Measurements from ENCODE around the gene FGD2. TPM values are rescaled to one million over a fixed set of nuclear protein-coding genes. Genes with fewer than 3 reads are reported as not detected.

The FGD2 gene
- total and polyA plus RNA-seq, 9 of the 15 experiments (the other 6 are each of a cell fraction or from before 2014, with no cell fraction given), result 0.09 TPM; not detected in 8

DNA sequence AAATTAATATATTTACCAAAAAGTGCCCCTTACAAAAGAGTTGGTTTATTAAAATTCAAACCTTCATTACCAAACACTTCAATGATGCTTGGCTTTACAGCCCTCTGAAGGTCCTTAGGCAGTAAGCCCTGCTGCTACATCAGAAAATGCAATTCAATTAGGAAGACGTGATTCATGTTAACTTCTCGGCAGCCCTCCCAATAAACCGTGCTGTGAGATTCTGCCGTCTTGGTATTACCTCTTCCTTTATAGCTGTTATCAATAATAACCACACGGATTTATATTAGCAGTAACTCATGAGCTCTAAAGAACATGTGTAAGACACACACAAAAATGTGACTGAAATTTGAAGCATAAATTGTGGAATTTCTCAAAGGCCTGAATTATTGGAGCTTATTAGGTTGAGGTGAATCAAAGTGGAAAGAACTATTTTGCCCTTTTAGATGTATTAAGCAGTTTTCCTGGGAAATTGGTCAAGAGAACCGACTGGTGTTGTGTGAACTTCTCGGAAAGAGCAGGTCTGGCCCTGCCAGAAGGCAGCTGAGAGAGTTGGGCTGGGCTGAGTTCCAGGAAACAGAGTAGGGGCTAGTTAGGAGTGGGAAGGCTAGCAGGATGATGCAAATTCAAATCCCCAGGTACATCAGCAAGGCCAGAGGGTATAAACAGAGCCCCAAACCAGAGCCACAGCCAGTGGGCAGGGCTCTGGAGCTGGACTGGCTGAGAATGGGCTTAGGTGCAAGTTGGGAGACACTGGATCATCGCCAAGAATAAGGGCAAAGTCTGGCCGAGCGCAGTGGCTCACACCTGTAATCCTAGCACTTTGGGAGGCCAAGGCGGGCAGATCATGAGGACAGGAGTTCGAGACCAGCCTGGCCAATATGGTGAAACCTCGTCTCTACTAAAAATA lies 33.1 kb downstream of the FGD2 start (continued):
- TF ChIP-seq, protein P1, sequence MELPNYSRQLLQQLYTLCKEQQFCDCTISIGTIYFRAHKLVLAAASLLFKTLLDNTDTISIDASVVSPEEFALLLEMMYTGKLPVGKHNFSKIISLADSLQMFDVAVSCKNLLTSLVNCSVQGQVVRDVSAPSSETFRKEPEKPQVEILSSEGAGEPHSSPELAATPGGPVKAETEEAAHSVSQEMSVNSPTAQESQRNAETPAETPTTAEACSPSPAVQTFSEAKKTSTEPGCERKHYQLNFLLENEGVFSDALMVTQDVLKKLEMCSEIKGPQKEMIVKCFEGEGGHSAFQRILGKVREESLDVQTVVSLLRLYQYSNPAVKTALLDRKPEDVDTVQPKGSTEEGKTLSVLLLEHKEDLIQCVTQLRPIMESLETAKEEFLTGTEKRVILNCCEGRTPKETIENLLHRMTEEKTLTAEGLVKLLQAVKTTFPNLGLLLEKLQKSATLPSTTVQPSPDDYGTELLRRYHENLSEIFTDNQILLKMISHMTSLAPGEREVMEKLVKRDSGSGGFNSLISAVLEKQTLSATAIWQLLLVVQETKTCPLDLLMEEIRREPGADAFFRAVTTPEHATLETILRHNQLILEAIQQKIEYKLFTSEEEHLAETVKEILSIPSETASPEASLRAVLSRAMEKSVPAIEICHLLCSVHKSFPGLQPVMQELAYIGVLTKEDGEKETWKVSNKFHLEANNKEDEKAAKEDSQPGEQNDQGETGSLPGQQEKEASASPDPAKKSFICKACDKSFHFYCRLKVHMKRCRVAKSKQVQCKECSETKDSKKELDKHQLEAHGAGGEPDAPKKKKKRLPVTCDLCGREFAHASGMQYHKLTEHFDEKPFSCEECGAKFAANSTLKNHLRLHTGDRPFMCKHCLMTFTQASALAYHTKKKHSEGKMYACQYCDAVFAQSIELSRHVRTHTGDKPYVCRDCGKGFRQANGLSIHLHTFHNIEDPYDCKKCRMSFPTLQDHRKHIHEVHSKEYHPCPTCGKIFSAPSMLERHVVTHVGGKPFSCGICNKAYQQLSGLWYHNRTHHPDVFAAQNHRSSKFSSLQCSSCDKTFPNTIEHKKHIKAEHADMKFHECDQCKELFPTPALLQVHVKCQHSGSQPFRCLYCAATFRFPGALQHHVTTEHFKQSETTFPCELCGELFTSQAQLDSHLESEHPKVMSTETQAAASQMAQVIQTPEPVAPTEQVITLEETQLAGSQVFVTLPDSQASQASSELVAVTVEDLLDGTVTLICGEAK (IDR thresholded peaks at IDR 0.05), result peak; percentile 16; the same call in 1 of the 2 replicates
- TF ChIP-seq, protein P1 (CRISPR knock-in tag; IDR thresholded peaks at IDR 0.05), result no peak
- TF ChIP-seq TEAD4 (IDR thresholded peaks at IDR 0.05; ENCODE audit: low read length), result peak; percentile 13; the same call in 1 of the 2 replicates
- TF ChIP-seq TEAD4 (CRISPR knock-in tag; IDR thresholded peaks at IDR 0.05; ENCODE audit: borderline replicate concordance), result no peak
- TF ChIP-seq HNRNPK (IDR thresholded peaks at IDR 0.05; ENCODE audit: low read depth, low read length, poor library complexity, severe bottlenecking), result no peak
- TF ChIP-seq, protein P2, sequence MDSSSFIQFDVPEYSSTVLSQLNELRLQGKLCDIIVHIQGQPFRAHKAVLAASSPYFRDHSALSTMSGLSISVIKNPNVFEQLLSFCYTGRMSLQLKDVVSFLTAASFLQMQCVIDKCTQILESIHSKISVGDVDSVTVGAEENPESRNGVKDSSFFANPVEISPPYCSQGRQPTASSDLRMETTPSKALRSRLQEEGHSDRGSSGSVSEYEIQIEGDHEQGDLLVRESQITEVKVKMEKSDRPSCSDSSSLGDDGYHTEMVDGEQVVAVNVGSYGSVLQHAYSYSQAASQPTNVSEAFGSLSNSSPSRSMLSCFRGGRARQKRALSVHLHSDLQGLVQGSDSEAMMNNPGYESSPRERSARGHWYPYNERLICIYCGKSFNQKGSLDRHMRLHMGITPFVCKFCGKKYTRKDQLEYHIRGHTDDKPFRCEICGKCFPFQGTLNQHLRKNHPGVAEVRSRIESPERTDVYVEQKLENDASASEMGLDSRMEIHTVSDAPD (CRISPR knock-in tag; IDR thresholded peaks at IDR 0.05), result no peak
- peak; percentile 34 for TF ChIP-seq EP400 (IDR thresholded peaks at IDR 0.05)
- TF ChIP-seq NFIC (IDR thresholded peaks at IDR 0.05), result peak; percentile 88
- no peak for TF ChIP-seq DNMT1 (IDR thresholded peaks at IDR 0.05)
- TF ChIP-seq, protein P3, sequence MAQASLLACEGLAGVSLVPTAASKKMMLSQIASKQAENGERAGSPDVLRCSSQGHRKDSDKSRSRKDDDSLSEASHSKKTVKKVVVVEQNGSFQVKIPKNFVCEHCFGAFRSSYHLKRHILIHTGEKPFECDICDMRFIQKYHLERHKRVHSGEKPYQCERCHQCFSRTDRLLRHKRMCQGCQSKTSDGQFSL (CRISPR knock-in tag; IDR thresholded peaks at IDR 0.05), result no peak
- TF ChIP-seq, protein P3 (tag; IDR thresholded peaks at IDR 0.05), result no peak
- no peak for TF ChIP-seq ZNF584 (CRISPR knock-in tag; IDR thresholded peaks at IDR 0.05; ENCODE audit: low read depth)
- TF ChIP-seq SMARCE1 (IDR thresholded peaks at IDR 0.05), result 0 out of 2 replicates have a peak, but pooled peaks have one; percentile 20
- no peak for TF ChIP-seq RAD51 (IDR thresholded peaks at IDR 0.05; ENCODE audit: borderline replicate concordance, low read depth)
- TF ChIP-seq ZNF830 (CRISPR knock-in tag; IDR thresholded peaks at IDR 0.05), result 0 out of 2 replicates have a peak, but pooled peaks have one; percentile 51
- peak; percentile 70 for TF ChIP-seq CXXC5 (CRISPR knock-in tag; IDR thresholded peaks at IDR 0.05)
